ENCODE measurements around the gene SLC22A4. TPM values are rescaled to one million over a fixed set of nuclear protein-coding genes. Genes with fewer than 3 reads are reported as not detected.

Gene SLC22A4
- polyA plus RNA-seq, 1 donor (not counting 4 experiments of a cell fraction or from before 2014, with no cell fraction given): 1.4 TPM

- no peaks in the 10 kb centered on the region for H3K9me3 ChIP-seq (ENCODE audit: control insufficient read depth, low read depth, low read length)
- TF ChIP-seq EZH2 (IDR thresholded peaks at IDR 0.05; ENCODE audit: low read length): no peak
- no peak for TF ChIP-seq CTCF (optimal IDR thresholded peaks at IDR 0.05 in 1 of 3, IDR thresholded peaks at IDR 0.05 in 1 of 3, conservative IDR thresholded peaks at IDR 0.05 in 1 of 3; ENCODE audit: extremely low read depth in 1 of 3, insufficient read depth in 2 of 3, low read length in 3 of 3)
- H3K4me3 ChIP-seq (ENCODE audit: control insufficient read depth in 2 of 3, extremely low read depth in 1 of 3, insufficient read depth in 2 of 3, low read depth in 1 of 3, low read length in 3 of 3): no peak overlapping the region
- no peak overlapping the region for H2AFZ ChIP-seq (ENCODE audit: control insufficient read depth, low read length)
- H3K9ac ChIP-seq (ENCODE audit: control insufficient read depth, extremely low read depth, insufficient read depth, low read length): no peak overlapping the region
- FAIRE-seq: no peak
- dilution Hi-C loops (cut with MboI; ENCODE audit: extremely low pct_ligation_motif_present, low sequenced_read_pairs): no loop called here
- no peak overlapping the region for H3K4me2 ChIP-seq (ENCODE audit: control insufficient read depth, extremely low read depth, insufficient read depth, low read depth, low read length)
- H3K79me2 ChIP-seq (ENCODE audit: control insufficient read depth, insufficient read depth, low read length): no peaks in the 10 kb centered on the region
- H3K36me3 ChIP-seq (ENCODE audit: control insufficient read depth in 2 of 2, extremely low read depth in 1 of 2, insufficient read depth in 2 of 2, low read length in 2 of 2): no peaks in the 10 kb centered on the region
- DNase-seq (ENCODE audit: low read depth, low spot score): no peak
- H3K27ac ChIP-seq (ENCODE audit: control insufficient read depth, insufficient read depth, low read length): no peak overlapping the region
- H3K9me1 ChIP-seq (ENCODE audit: control insufficient read depth, extremely low read depth, insufficient read depth, low read length): no peaks in the 10 kb centered on the region
- no peaks in the 10 kb centered on the region for H3K27me3 ChIP-seq (ENCODE audit: control insufficient read depth, extremely low read depth, insufficient read depth, low read length)
- H4K20me1 ChIP-seq (ENCODE audit: control insufficient read depth, extremely low read depth, insufficient read depth, low read length): no peaks in the 10 kb centered on the region
- H3K4me1 ChIP-seq (ENCODE audit: control insufficient read depth, extremely low read depth, insufficient read depth, low read length): peaks cover 3% of the 10 kb centered on the region
Observed at GRCh38 chr5:132246806-132247205, 47.4 kb upstream of the SLC22A4 start.

GRCh38 chr5:132250547-132250946 lies 43.6 kb upstream of the SLC22A4 start:
- no peaks in the 10 kb centered on the region for H3K79me2 ChIP-seq (ENCODE audit: control insufficient read depth, insufficient read depth, low read length)
- H3K9me3 ChIP-seq (ENCODE audit: control insufficient read depth, low read depth, low read length): no peaks in the 10 kb centered on the region
- FAIRE-seq (no peak), DNase-seq (ENCODE audit: low read depth, low spot score) (no peak)
- H3K9ac ChIP-seq (ENCODE audit: control insufficient read depth, extremely low read depth, insufficient read depth, low read length): no peak overlapping the region
- H2AFZ ChIP-seq (ENCODE audit: control insufficient read depth, low read length): no peak overlapping the region
- dilution Hi-C loops (cut with MboI; ENCODE audit: extremely low pct_ligation_motif_present, low sequenced_read_pairs): no loop called here
- TF ChIP-seq EZH2 (IDR thresholded peaks at IDR 0.05; ENCODE audit: low read length): no peak
- TF ChIP-seq CTCF (optimal IDR thresholded peaks at IDR 0.05 in 1 of 3, IDR thresholded peaks at IDR 0.05 in 1 of 3, conservative IDR thresholded peaks at IDR 0.05 in 1 of 3; ENCODE audit: extremely low read depth in 1 of 3, insufficient read depth in 2 of 3, low read length in 3 of 3): no peak
- peaks cover 9% of the 10 kb centered on the region for H3K4me1 ChIP-seq (ENCODE audit: control insufficient read depth, extremely low read depth, insufficient read depth, low read length)
- no peaks in the 10 kb centered on the region for H3K9me1 ChIP-seq (ENCODE audit: control insufficient read depth, extremely low read depth, insufficient read depth, low read length)
- no peak overlapping the region for H3K27ac ChIP-seq (ENCODE audit: control insufficient read depth, insufficient read depth, low read length)
- H4K20me1 ChIP-seq (ENCODE audit: control insufficient read depth, extremely low read depth, insufficient read depth, low read length): no peaks in the 10 kb centered on the region
- H3K27me3 ChIP-seq (ENCODE audit: control insufficient read depth, extremely low read depth, insufficient read depth, low read length): no peaks in the 10 kb centered on the region
- no peak overlapping the region for H3K4me3 ChIP-seq (ENCODE audit: control insufficient read depth in 2 of 3, extremely low read depth in 1 of 3, insufficient read depth in 2 of 3, low read depth in 1 of 3, low read length in 3 of 3)
- H3K36me3 ChIP-seq (ENCODE audit: control insufficient read depth in 2 of 2, extremely low read depth in 1 of 2, insufficient read depth in 2 of 2, low read length in 2 of 2): no peaks in the 10 kb centered on the region
- H3K4me2 ChIP-seq (ENCODE audit: control insufficient read depth, extremely low read depth, insufficient read depth, low read depth, low read length): no peak overlapping the region
